Left lung (tissue), 10 donors: Measurements from ENCODE around the gene ATP6V0E1. TPM values are rescaled to one million over a fixed set of nuclear protein-coding genes. Genes with fewer than 3 reads are reported as not detected.

Experiments
- ATAC-seq: fragments of 200-7000 bp; cut with Tn5 transposase; one replicate; pipeline ENCODE4 v1.9.1; 2020; ENCODE audit warnings: moderate library complexity
- DNase-seq, 4 donors: peaks; one replicate each; pipeline ENCODE4 v3.0.0-alpha.2; 2013 to 2020
- H3K27ac ChIP-seq, 2 donors: fragments of 200-600 bp; sonication (generic) in 1 of 2; one replicate each; pipeline versions ENCODE4 v1.5.0 to v1.8.0; 2020 to 2021
- H3K27me3 ChIP-seq, 2 donors: fragments of 200-600 bp; sonication (generic) in 1 of 2; one replicate each; pipeline versions ENCODE4 v1.5.0 to v1.8.0; 2020 to 2021
- H3K36me3 ChIP-seq, 2 donors: fragments of 200-600 bp; sonication (generic) in 1 of 2; one replicate each; pipeline versions ENCODE4 v1.5.0 to v1.8.0; 2020 to 2021
- H3K4me1 ChIP-seq, 2 donors: fragments of 200-600 bp; one replicate each; pipeline ENCODE4 v1.8.0; 2021
- H3K4me3 ChIP-seq, 2 donors: fragments of 200-600 bp; sonication (generic) in 1 of 2; one replicate each; pipeline versions ENCODE4 v1.5.0 to v1.8.0; 2020 to 2021; ENCODE audit warnings: mild to moderate bottlenecking in 1 of 2
- H3K9me3 ChIP-seq, 2 donors: fragments of 200-600 bp; sonication (generic) in 1 of 2; one replicate each; pipeline versions ENCODE4 v1.5.0 to v1.8.0; 2020 to 2021
- intact Hi-C, 2 donors: fragments of 100-400 bp; cut with DNase I; formaldehyde crosslinking; loops; one replicate each; pipeline versions ENCODE4 v1.11.2 to v1.14.2; 2022
- polyA plus RNA-seq, 6 donors: library from polyadenylated mRNA; unstranded; fragments of 120-200 nt; gene quantifications; one replicate each; pipeline ENCODE4 v1.2.1, GENCODE V29; 2013; ENCODE audit not compliant: insufficient read length in 6 of 6
- total RNA-seq, 2 donors: library from RNA; stranded (reverse); fragmentation: NEBNext Ultra II Directional; extraction: Animal tissue kit (Norgen Biotek cat#: 25700); gene quantifications; one replicate each; pipeline ENCODE4 v1.2.1, GENCODE V29; 2021
- TF ChIP-seq, protein P1 (sequence below), 2 donors: fragments of 200-600 bp; sonication (generic) in 1 of 2; IDR thresholded peaks; one replicate each; pipeline versions ENCODE4 v1.5.0 to v1.8.0; 2021; ENCODE audit warnings: antibody characterized with exemption in 2 of 2
- donor health status: DM: no; HTN: yes; CAD: no.
- donor health status: DM: no; HTN: no; CAD: no.

ATP6V0E1 gene
- total and polyA plus RNA-seq, 8 donors, result 132 to 385 (median 159) TPM

DNA sequence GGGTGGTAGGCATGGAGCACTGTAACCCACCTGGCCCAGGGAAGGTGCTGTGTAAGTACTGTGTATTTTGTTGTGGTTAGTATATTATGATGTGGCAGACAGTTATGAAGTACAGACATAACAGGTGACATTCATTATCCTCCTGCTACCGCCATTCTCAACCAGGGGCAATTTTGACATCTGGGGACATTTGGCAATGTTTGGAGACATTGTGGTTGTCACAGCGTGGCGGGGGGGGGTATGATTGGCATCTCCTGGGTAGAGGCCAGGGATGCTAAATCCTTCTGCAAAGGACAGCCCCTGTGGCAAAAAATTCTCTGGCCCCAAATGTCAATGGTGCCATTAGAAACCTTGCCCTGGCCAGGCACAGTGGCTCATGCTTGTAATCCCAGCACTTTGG is 34.1 kb upstream of the ATP6V0E1 start:
- H3K27me3 ChIP-seq, result no peaks in the 10 kb centered on the region
- TF ChIP-seq, protein P1, sequence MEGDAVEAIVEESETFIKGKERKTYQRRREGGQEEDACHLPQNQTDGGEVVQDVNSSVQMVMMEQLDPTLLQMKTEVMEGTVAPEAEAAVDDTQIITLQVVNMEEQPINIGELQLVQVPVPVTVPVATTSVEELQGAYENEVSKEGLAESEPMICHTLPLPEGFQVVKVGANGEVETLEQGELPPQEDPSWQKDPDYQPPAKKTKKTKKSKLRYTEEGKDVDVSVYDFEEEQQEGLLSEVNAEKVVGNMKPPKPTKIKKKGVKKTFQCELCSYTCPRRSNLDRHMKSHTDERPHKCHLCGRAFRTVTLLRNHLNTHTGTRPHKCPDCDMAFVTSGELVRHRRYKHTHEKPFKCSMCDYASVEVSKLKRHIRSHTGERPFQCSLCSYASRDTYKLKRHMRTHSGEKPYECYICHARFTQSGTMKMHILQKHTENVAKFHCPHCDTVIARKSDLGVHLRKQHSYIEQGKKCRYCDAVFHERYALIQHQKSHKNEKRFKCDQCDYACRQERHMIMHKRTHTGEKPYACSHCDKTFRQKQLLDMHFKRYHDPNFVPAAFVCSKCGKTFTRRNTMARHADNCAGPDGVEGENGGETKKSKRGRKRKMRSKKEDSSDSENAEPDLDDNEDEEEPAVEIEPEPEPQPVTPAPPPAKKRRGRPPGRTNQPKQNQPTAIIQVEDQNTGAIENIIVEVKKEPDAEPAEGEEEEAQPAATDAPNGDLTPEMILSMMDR (IDR thresholded peaks at IDR 0.05), result no peak
- no peak overlapping the region for H3K27ac ChIP-seq
- no peak for ATAC-seq
- DNase-seq, result no peak
- H3K4me3 ChIP-seq, result no peak overlapping the region
- H3K4me1 ChIP-seq, result no peaks in the 10 kb centered on the region
- intact Hi-C loops, result loop anchor here in 1 of 2 donors (10.0 kb wide), 1 partner anchor 235 kb away; no protein-coding TSS in a partner anchor
- H3K36me3 ChIP-seq, result peaks cover 0 to 54% of the 10 kb centered on the region in 2 donors
- no peaks in the 10 kb centered on the region for H3K9me3 ChIP-seq

DNA sequence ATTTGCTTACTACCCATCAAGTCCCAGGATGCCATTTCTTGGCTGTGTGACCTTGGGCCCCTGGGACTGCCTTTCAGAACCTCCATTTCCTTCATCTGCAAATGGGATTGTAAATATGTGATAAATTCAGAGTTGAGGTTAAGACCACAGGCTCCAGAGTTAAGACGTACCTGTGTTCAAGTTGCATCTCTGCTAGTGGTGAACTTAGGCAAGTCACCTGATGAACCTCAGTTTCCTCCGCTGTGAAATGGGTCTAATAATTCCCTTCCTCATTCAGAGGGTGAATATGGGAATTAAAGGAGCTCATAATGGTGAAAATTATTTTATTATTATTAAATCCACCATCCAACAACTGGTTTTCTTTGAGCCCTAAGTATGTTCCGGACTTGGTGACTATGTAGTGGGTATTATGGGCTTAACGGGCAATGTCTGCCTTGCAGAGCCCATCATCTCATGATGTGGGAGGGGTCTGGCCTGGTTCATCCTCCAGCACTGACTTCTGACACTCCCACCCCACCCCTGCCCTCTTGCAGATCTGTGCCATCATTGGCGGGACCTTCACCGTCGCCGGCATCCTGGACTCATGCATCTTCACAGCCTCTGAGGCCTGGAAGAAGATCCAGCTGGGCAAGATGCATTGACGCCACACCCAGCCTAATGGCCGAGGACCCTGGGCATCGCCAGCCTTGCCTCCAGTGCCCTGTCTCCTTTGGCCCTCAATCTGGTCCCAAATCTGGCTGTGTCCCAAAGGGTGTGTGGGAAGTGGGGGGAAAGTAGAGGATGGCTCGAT is 33.2 kb upstream of the ATP6V0E1 start:
- ATAC-seq (no peak), DNase-seq (peak in 1 of 4 donors; percentile 36)
- Histone ChIP-seq H3K4me1 (no peaks in the 10 kb centered on the region), H3K27me3 (no peaks in the 10 kb centered on the region), H3K27ac (no peak overlapping the region), H3K4me3 (no peak overlapping the region), H3K9me3 (no peaks in the 10 kb centered on the region), H3K36me3 (peaks cover 0 to 50% of the 10 kb centered on the region in 2 donors)
- TF ChIP-seq, protein P1 (IDR thresholded peaks at IDR 0.05), result no peak
- intact Hi-C loops, result no loop called here

DNA sequence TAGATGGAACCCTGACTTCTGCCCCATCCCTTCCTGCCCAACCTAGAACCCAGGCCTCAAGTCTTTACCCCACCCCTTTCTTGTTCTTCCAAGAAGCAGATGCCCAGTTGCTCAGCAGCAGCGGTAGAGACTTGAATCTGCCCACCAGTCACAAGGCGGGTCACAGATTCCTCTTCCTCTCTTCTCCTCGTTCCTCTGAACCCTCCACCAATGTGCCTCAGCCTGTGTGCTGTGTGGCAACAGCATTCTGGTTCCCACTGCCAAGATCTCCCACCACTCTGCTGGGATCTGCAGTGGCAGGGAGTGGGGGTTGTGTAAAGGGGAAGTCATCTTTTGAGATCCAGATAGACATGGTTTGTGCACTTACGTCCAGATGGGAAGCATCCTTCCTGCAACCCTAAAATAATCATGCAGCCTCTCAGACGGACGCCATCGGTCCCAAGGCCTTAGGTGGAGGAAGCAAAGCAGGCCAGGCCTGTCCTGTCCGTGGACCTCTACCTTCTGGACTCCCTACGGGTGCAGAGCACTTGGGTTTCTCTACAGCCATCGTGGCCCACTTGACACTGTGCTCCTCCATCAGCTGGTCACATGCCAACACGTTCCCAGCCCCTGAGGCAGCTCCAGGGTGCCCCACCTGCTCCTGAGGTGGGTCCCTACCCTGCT is 32.1 kb upstream of the ATP6V0E1 start:
- no peak for ATAC-seq

DNA sequence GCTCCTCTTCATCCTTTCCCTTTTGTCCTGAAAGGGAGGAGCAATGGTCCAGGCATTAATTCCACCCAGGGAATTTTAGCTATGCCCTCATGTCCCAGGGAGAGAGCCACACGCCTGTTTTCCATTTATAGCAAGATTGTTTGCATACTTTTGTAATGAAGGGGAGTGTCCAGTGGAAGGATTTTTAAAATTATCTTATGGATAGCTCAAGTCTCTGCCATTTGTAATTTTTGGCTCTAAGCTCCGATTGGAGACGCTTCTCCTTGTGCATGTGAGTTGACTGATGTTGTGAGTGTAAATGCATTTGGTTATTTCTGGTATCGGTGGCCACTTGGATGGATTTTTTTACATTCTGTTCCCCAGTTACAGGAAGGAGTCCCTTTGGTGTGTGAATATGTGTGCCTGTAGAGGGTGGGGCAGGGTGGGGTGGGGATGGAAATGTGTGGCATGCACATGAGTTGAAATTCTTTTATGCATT is 31.5 kb upstream of the ATP6V0E1 start:
- peak; percentile 59 for ATAC-seq

More for the DNA sequence above, 32.1 kb upstream of the ATP6V0E1 start:
- peaks cover 0 to 4% of the 10 kb centered on the region in 2 donors for H3K4me1 ChIP-seq
- no peak overlapping the region for H3K27ac ChIP-seq
- no peaks in the 10 kb centered on the region for H3K27me3 ChIP-seq
- DNase-seq, result no peak
- intact Hi-C loops, result no loop called here
- H3K4me3 ChIP-seq, result no peak overlapping the region
- TF ChIP-seq, protein P1 (IDR thresholded peaks at IDR 0.05), result no peak
- peaks cover 0 to 39% of the 10 kb centered on the region in 2 donors for H3K36me3 ChIP-seq
- H3K9me3 ChIP-seq, result no peaks in the 10 kb centered on the region

More for the DNA sequence above, 31.5 kb upstream of the ATP6V0E1 start:
- Histone ChIP-seq H3K9me3 (no peaks in the 10 kb centered on the region), H3K27me3 (no peaks in the 10 kb centered on the region), H3K36me3 (peaks cover 0 to 34% of the 10 kb centered on the region in 2 donors), H3K27ac (no peak overlapping the region), H3K4me1 (peaks cover 0 to 5% of the 10 kb centered on the region in 2 donors), H3K4me3 (no peak overlapping the region)
- DNase-seq, result no peak
- intact Hi-C loops, result no loop called here
- TF ChIP-seq, protein P1 (IDR thresholded peaks at IDR 0.05), result no peak
